K562 (cell line): ENCODE measurements around the gene HDAC7.

Source experiments
- JUNB ChIP-seq: fragments of 450-650 bp; formaldehyde crosslinking; conservative IDR thresholded peaks from 2 replicates; pipeline ENCODE4 v1.4.0; 2020; ENCODE audit warnings: mild to moderate bottlenecking
- TF ChIP-seq, protein P1 (sequence below): sonication (generic); formaldehyde crosslinking; IDR thresholded peaks from 2 replicates; pipeline ENCODE4 v1.8.1; 2022; ENCODE audit warnings: missing genetic modification reagents

DNA sequence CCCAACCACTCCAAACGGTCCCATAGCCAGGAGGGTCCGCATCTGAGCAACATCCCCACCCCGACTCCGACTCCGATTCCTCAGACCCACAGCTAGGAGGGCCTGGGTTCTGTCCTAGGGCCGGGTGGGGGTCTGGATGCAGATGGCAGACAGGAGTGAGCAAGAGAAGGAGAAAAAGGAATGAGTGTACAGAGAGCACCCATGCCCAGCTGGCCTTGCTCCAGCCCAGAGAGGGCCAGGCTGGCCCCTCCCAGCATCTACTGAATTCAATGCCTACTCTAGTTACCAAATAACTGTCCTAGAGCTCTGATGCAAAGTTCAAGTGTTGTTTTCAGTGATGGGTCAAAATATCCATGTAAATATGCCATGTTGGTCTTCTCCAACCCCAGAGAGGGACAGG lies 44.3 kb upstream of the HDAC7 start:
- TF ChIP-seq JUNB (CRISPR knock-in tag): no peak
- TF ChIP-seq, protein P1, sequence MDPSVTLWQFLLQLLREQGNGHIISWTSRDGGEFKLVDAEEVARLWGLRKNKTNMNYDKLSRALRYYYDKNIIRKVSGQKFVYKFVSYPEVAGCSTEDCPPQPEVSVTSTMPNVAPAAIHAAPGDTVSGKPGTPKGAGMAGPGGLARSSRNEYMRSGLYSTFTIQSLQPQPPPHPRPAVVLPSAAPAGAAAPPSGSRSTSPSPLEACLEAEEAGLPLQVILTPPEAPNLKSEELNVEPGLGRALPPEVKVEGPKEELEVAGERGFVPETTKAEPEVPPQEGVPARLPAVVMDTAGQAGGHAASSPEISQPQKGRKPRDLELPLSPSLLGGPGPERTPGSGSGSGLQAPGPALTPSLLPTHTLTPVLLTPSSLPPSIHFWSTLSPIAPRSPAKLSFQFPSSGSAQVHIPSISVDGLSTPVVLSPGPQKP: no peak
